ENCODE data around the gene NOVA2. TPM values are rescaled to one million over a fixed set of nuclear protein-coding genes. Genes with fewer than 3 reads are reported as not detected.

NOVA2 gene
- total and polyA plus RNA-seq, 9 of the 15 experiments (the other 6 are each of a cell fraction or from before 2014, with no cell fraction given): not detected

DNA sequence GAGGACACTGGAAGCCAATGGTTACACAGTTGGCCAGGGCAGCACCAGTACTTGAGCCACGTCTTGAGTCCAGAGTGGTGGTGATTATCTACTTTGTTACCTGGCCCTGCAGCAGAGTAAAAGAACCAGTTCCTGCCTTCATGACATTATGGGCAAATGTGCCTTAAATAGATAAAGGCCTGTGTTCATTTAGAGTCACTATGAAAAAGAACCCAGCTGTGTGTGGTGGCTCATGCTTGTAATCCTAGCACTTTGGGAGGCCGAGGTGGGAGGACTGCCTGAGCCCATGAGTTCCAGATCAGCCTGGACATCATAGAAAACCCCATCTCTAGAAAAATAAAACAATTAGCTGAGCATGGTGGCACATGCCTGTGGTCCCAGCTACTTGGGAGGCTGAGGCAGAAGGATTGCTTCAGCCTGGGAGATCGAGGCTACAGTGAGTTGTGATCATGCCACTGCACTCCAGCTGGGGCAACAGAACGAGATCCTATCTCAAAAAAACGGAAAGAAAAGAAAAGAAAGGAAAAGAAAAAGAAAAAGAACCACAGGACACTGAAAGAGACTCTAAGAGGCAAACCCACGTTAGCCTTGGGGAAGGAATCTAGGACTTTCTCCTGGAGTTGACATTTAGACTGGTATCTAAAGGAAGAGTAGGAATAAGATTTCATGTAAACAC is 84.3 kb downstream of the NOVA2 start (continued):
- TF ChIP-seq HDAC1 (IDR thresholded peaks at IDR 0.05) (no peak; a peak in 1 of 4 replicates), ERF (CRISPR knock-in tag; IDR thresholded peaks at IDR 0.05) (no peak), ZNF184 (CRISPR knock-in tag; IDR thresholded peaks at IDR 0.05) (no peak), HOXB6 (CRISPR knock-in tag; IDR thresholded peaks at IDR 0.05; ENCODE audit: borderline replicate concordance) (no peak), HNRNPH1 (optimal IDR thresholded peaks at IDR 0.05; ENCODE audit: low read depth, low read length) (no peak), TEAD4 (IDR thresholded peaks at IDR 0.05; ENCODE audit: low read length) (peak; percentile 72; the same call in 1 of the 2 replicates), TEAD4 (CRISPR knock-in tag; IDR thresholded peaks at IDR 0.05; ENCODE audit: borderline replicate concordance) (no peak), ZBTB1 (CRISPR knock-in tag; IDR thresholded peaks at IDR 0.05; ENCODE audit: borderline replicate concordance, low read depth) (no peak), RBM25 (IDR thresholded peaks at IDR 0.05; ENCODE audit: low read depth, low read length, severe bottlenecking) (peak; percentile 47), ZNF316 (IDR thresholded peaks at IDR 0.05) (no peak), ZNF57 (CRISPR knock-in tag; IDR thresholded peaks at IDR 0.05) (no peak), GABPB2 (CRISPR knock-in tag; conservative IDR thresholded peaks at IDR 0.05) (no peak), XRCC5 (IDR thresholded peaks at IDR 0.05; ENCODE audit: low read depth, low read length) (no peak), TAF15 (IDR thresholded peaks at IDR 0.05; ENCODE audit: low read depth, low read length) (no peak), ZNF644 (tag; IDR thresholded peaks at IDR 0.05; ENCODE audit: low read depth) (no peak), ZNF274 (IDR thresholded peaks at IDR 0.05; ENCODE audit: borderline replicate concordance, low read depth, low read length) (no peak), ELF2 (CRISPR knock-in tag; IDR thresholded peaks at IDR 0.05) (no peak), ESRRB (CRISPR knock-in tag; IDR thresholded peaks at IDR 0.05; ENCODE audit: borderline replicate concordance) (no peak), SMAD4 (CRISPR knock-in tag; conservative IDR thresholded peaks at IDR 0.05) (no peak)
- TF ChIP-seq, protein P1, sequence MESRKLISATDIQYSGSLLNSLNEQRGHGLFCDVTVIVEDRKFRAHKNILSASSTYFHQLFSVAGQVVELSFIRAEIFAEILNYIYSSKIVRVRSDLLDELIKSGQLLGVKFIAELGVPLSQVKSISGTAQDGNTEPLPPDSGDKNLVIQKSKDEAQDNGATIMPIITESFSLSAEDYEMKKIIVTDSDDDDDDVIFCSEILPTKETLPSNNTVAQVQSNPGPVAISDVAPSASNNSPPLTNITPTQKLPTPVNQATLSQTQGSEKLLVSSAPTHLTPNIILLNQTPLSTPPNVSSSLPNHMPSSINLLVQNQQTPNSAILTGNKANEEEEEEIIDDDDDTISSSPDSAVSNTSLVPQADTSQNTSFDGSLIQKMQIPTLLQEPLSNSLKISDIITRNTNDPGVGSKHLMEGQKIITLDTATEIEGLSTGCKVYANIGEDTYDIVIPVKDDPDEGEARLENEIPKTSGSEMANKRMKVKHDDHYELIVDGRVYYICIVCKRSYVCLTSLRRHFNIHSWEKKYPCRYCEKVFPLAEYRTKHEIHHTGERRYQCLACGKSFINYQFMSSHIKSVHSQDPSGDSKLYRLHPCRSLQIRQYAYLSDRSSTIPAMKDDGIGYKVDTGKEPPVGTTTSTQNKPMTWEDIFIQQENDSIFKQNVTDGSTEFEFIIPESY (CRISPR knock-in tag; IDR thresholded peaks at IDR 0.05): no peak
- TF ChIP-seq, protein P2, sequence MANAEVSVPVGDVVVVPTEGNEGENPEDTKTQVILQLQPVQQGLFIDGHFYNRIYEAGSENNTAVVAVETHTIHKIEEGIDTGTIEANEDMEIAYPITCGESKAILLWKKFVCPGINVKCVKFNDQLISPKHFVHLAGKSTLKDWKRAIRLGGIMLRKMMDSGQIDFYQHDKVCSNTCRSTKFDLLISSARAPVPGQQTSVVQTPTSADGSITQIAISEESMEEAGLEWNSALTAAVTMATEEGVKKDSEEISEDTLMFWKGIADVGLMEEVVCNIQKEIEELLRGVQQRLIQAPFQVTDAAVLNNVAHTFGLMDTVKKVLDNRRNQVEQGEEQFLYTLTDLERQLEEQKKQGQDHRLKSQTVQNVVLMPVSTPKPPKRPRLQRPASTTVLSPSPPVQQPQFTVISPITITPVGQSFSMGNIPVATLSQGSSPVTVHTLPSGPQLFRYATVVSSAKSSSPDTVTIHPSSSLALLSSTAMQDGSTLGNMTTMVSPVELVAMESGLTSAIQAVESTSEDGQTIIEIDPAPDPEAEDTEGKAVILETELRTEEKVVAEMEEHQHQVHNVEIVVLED (CRISPR knock-in tag; IDR thresholded peaks at IDR 0.05): no peak
- TF ChIP-seq, protein P3, sequence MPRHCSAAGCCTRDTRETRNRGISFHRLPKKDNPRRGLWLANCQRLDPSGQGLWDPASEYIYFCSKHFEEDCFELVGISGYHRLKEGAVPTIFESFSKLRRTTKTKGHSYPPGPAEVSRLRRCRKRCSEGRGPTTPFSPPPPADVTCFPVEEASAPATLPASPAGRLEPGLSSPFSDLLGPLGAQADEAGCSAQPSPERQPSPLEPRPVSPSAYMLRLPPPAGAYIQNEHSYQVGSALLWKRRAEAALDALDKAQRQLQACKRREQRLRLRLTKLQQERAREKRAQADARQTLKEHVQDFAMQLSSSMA (CRISPR knock-in tag; IDR thresholded peaks at IDR 0.05): no peak
- TF ChIP-seq, protein P4, sequence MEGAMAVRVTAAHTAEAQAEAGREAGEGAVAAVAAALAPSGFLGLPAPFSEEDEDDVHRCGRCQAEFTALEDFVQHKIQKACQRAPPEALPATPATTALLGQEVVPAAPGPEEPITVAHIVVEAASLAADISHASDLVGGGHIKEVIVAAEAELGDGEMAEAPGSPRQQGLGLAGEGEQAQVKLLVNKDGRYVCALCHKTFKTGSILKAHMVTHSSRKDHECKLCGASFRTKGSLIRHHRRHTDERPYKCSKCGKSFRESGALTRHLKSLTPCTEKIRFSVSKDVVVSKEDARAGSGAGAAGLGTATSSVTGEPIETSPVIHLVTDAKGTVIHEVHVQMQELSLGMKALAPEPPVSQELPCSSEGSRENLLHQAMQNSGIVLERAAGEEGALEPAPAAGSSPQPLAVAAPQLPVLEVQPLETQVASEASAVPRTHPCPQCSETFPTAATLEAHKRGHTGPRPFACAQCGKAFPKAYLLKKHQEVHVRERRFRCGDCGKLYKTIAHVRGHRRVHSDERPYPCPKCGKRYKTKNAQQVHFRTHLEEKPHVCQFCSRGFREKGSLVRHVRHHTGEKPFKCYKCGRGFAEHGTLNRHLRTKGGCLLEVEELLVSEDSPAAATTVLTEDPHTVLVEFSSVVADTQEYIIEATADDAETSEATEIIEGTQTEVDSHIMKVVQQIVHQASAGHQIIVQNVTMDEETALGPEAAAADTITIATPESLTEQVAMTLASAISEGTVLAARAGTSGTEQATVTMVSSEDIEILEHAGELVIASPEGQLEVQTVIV (CRISPR knock-in tag; IDR thresholded peaks at IDR 0.05; ENCODE audit: borderline replicate concordance): no peak
